Neural cell (in vitro differentiated cells): Measurements from ENCODE around the gene S100A5. TPM values are rescaled to one million over a fixed set of nuclear protein-coding genes. Genes with fewer than 3 reads are reported as not detected.
"Not testable (repeated sequence)": the region's sequence is repeated elsewhere in the genome, so short reads cannot be mapped to it uniquely, and the experiment has no call there.

ENCODE experiments used
- H2AFZ ChIP-seq: fragments of 200-600, 300-800 bp; sonication (generic), shearing (Covaris generic); 2 replicates; pipeline ENCODE4 v1.6.0; 2014; ENCODE audit warnings: low read depth, mild to moderate bottlenecking, antibody characterized with exemption, low read length, moderate library complexity
- H3F3A ChIP-seq: fragments of 200-600 bp; shearing (Covaris generic); 2 replicates; pipeline ENCODE4 v1.6.1; 2016; ENCODE audit warnings: mild to moderate bottlenecking, moderate library complexity, mixed read lengths, antibody characterized with exemption, low read length; ENCODE audit not compliant: insufficient read depth, poor library complexity, severe bottlenecking
- H3K27ac ChIP-seq: fragments of 200-600, 300-800 bp; sonication (generic), shearing (Covaris generic); 2 replicates; pipeline ENCODE4 v1.5.1; 2014; ENCODE audit warnings: mild to moderate bottlenecking, low read length, moderate library complexity
- H3K27me3 ChIP-seq: fragments of 300-800, 200-600 bp; sonication (generic), shearing (Covaris generic); 2 replicates; pipeline ENCODE4 v1.6.0; 2014; ENCODE audit warnings: mild to moderate bottlenecking, low read depth, low read length, moderate library complexity; ENCODE audit not compliant: insufficient read depth
- H3K36me3 ChIP-seq: fragments of 300-800, 200-600 bp; sonication (generic), shearing (Covaris generic); 2 replicates; pipeline ENCODE4 v1.5.1; 2014; ENCODE audit warnings: mild to moderate bottlenecking, antibody characterized with exemption, low read length, moderate library complexity; ENCODE audit not compliant: insufficient read depth
- H3K4me2 ChIP-seq: fragments of 300-800, 200-600 bp; sonication (generic), shearing (Covaris generic); 2 replicates; pipeline ENCODE4 v1.6.0; 2014; ENCODE audit warnings: mild to moderate bottlenecking, low read length
- H3K4me3 ChIP-seq: fragments of 300-800, 200-600 bp; sonication (generic), shearing (Covaris generic); 2 replicates; pipeline ENCODE4 v1.5.1; 2014; ENCODE audit warnings: mild to moderate bottlenecking, low read length, moderate library complexity
- H3K79me2 ChIP-seq: fragments of 200-600 bp; shearing (Covaris generic); replicated peaks from 2 replicates; pipeline ENCODE4 v1.6.0; 2014; ENCODE audit warnings: mild to moderate bottlenecking, low read length, moderate library complexity; ENCODE audit not compliant: insufficient read depth
- H3K9ac ChIP-seq: fragments of 300-800, 200-600 bp; sonication (generic), shearing (Covaris generic); 2 replicates; pipeline ENCODE4 v1.6.1; 2016; ENCODE audit warnings: mild to moderate bottlenecking, low read length, mixed read lengths
- H3K9me2 ChIP-seq: fragments of 200-600 bp; shearing (Covaris generic); 2 replicates; pipeline ENCODE4 v1.6.1; 2016; ENCODE audit warnings: mild to moderate bottlenecking, low read length, mixed read lengths; ENCODE audit not compliant: insufficient read depth
- H3K9me3 ChIP-seq: fragments of 200-600, 300-800 bp; sonication (generic), shearing (Covaris generic); 2 replicates; pipeline ENCODE4 v1.6.1; 2016; ENCODE audit warnings: mild to moderate bottlenecking, mixed run types, low read length, moderate library complexity, mixed read lengths
- H4K20me1 ChIP-seq: fragments of 200-600 bp; shearing (Covaris generic); 2 replicates; pipeline ENCODE4 v1.6.1; 2016; ENCODE audit warnings: mild to moderate bottlenecking, mixed run types; ENCODE audit not compliant: insufficient read depth
- EP300 ChIP-seq: fragments of 450-650 bp; conservative IDR thresholded peaks from 2 replicates; pipeline ENCODE4 v1.6.1; 2014; ENCODE audit warnings: antibody characterized with exemption, mild to moderate bottlenecking, moderate library complexity; ENCODE audit not compliant: poor library complexity, severe bottlenecking
- EZH2 ChIP-seq: fragments of 200-600, 300-800 bp; shearing (Covaris generic), sonication (generic); IDR thresholded peaks from 2 replicates; pipeline ENCODE4 v1.6.1; 2014; ENCODE audit warnings: antibody characterized with exemption, low read length, borderline replicate concordance, mild to moderate bottlenecking; ENCODE audit not compliant: insufficient read depth, poor library complexity, severe bottlenecking
- MXI1 ChIP-seq: fragments of 450-650 bp; conservative IDR thresholded peaks from 2 replicates; pipeline ENCODE4 v1.6.1; 2014; ENCODE audit warnings: antibody characterized with exemption, mild to moderate bottlenecking; ENCODE audit not compliant: poor library complexity, severe bottlenecking
- POLR2AphosphoS5 ChIP-seq: IDR thresholded peaks from 2 replicates; pipeline ENCODE4 v1.6.1; 2012
- RAD21 ChIP-seq: fragments of 450-650 bp; conservative IDR thresholded peaks from 2 replicates; pipeline ENCODE4 v1.6.1; 2014; ENCODE audit warnings: antibody characterized with exemption, mild to moderate bottlenecking, moderate library complexity
- SMC3 ChIP-seq: fragments of 450-650 bp; conservative IDR thresholded peaks from 2 replicates; pipeline ENCODE4 v1.6.1; 2014; ENCODE audit warnings: antibody characterized with exemption, mild to moderate bottlenecking, moderate library complexity; ENCODE audit not compliant: poor library complexity
- TAF1 ChIP-seq: IDR thresholded peaks from 2 replicates; pipeline ENCODE4 v1.6.1; 2012; ENCODE audit warnings: low read depth
- polyA plus RNA-seq: library from polyadenylated mRNA; depleted of rRNA; stranded (reverse); fragments of >200 nt; gene quantifications from 2 replicates; pipeline ENCODE4 v1.2.3, GENCODE V29; 2014
- TF ChIP-seq, protein P1 (sequence below): IDR thresholded peaks from 2 replicates; pipeline ENCODE4 v1.6.1; 2012; ENCODE audit warnings: borderline replicate concordance
- TF ChIP-seq, protein P2 (sequence below): fragments of 450-650 bp; IDR thresholded peaks from 2 replicates; pipeline ENCODE4 v1.5.1; 2014; ENCODE audit warnings: antibody characterized with exemption, mild to moderate bottlenecking, moderate library complexity; ENCODE audit not compliant: poor library complexity, severe bottlenecking

The S100A5 gene
- polyA plus RNA-seq, 1 donor from 2014 or later: not detected

DNA sequence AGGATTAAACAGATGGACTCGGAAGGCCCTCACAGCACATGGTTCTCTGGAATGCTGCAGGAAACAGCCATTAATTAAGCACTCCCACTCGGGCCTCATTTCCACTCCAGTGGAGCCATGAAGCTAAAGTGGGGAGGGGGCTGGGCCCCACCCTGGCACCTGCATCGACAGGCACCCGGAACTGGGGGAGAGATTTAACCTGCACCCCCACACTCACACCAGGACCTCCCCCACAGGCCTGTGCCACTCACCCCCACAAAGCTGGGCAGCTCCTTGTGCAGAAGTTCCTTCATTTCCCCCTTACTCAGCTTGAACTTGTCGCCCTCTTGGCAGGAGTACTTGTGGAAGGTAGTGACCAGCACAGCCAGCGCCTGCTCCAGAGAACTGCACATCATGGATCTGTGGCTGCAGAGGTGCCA, 22.8 kb upstream of the S100A5 start:
- Histone ChIP-seq H3K9me3 (no peaks in the 10 kb centered on the region), H3K4me2 (no peak overlapping the region), H3K79me2 (no peaks in the 10 kb centered on the region), H3K9ac (no peak overlapping the region), H4K20me1 (no peaks in the 10 kb centered on the region), H3K9me2 (no peaks in the 10 kb centered on the region), H3K4me3 (no peak overlapping the region), H2AFZ (no peak overlapping the region), H3K27ac (no peak overlapping the region), H3F3A (no peaks in the 10 kb centered on the region), H3K27me3 (no peaks in the 10 kb centered on the region), H3K36me3 (no peaks in the 10 kb centered on the region)
- TF ChIP-seq TAF1: no peak
- TF ChIP-seq, protein P1, sequence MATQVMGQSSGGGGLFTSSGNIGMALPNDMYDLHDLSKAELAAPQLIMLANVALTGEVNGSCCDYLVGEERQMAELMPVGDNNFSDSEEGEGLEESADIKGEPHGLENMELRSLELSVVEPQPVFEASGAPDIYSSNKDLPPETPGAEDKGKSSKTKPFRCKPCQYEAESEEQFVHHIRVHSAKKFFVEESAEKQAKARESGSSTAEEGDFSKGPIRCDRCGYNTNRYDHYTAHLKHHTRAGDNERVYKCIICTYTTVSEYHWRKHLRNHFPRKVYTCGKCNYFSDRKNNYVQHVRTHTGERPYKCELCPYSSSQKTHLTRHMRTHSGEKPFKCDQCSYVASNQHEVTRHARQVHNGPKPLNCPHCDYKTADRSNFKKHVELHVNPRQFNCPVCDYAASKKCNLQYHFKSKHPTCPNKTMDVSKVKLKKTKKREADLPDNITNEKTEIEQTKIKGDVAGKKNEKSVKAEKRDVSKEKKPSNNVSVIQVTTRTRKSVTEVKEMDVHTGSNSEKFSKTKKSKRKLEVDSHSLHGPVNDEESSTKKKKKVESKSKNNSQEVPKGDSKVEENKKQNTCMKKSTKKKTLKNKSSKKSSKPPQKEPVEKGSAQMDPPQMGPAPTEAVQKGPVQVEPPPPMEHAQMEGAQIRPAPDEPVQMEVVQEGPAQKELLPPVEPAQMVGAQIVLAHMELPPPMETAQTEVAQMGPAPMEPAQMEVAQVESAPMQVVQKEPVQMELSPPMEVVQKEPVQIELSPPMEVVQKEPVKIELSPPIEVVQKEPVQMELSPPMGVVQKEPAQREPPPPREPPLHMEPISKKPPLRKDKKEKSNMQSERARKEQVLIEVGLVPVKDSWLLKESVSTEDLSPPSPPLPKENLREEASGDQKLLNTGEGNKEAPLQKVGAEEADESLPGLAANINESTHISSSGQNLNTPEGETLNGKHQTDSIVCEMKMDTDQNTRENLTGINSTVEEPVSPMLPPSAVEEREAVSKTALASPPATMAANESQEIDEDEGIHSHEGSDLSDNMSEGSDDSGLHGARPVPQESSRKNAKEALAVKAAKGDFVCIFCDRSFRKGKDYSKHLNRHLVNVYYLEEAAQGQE: no peak
- no peak for TF ChIP-seq SMC3
- no peak for TF ChIP-seq POLR2AphosphoS5
- TF ChIP-seq EP300: no peak
- no peak for TF ChIP-seq EZH2
- no peak for TF ChIP-seq RAD21
- TF ChIP-seq, protein P2, sequence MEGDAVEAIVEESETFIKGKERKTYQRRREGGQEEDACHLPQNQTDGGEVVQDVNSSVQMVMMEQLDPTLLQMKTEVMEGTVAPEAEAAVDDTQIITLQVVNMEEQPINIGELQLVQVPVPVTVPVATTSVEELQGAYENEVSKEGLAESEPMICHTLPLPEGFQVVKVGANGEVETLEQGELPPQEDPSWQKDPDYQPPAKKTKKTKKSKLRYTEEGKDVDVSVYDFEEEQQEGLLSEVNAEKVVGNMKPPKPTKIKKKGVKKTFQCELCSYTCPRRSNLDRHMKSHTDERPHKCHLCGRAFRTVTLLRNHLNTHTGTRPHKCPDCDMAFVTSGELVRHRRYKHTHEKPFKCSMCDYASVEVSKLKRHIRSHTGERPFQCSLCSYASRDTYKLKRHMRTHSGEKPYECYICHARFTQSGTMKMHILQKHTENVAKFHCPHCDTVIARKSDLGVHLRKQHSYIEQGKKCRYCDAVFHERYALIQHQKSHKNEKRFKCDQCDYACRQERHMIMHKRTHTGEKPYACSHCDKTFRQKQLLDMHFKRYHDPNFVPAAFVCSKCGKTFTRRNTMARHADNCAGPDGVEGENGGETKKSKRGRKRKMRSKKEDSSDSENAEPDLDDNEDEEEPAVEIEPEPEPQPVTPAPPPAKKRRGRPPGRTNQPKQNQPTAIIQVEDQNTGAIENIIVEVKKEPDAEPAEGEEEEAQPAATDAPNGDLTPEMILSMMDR: no peak
- no peak for TF ChIP-seq MXI1

DNA sequence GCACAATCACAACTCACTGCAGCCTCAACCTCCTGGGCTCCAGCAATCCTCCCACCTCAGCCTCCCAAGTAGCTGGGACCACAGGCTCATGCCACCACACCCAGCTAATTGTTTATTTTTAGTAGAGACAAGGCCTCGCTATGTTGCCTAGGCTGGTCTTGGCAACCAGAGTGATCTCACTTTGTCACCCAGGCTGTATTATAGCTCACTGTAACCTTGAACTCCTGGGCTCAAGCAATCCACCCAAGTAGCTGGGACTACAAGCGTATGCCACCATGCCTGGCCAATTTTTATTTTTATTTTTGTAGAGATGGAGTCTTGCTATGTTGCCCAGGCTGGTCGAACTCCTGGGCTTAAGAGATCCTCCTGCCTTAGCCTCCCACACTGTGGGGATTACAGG, 21.3 kb upstream of the S100A5 start:
- not testable (repeated sequence) for H3K9ac ChIP-seq, H4K20me1 ChIP-seq, H3K4me3 ChIP-seq, H3K4me2 ChIP-seq, H3K36me3 ChIP-seq, H3K9me3 ChIP-seq, H2AFZ ChIP-seq, H3K27ac ChIP-seq, H3K9me2 ChIP-seq, H3K79me2 ChIP-seq, H3F3A ChIP-seq, H3K27me3 ChIP-seq

DNA sequence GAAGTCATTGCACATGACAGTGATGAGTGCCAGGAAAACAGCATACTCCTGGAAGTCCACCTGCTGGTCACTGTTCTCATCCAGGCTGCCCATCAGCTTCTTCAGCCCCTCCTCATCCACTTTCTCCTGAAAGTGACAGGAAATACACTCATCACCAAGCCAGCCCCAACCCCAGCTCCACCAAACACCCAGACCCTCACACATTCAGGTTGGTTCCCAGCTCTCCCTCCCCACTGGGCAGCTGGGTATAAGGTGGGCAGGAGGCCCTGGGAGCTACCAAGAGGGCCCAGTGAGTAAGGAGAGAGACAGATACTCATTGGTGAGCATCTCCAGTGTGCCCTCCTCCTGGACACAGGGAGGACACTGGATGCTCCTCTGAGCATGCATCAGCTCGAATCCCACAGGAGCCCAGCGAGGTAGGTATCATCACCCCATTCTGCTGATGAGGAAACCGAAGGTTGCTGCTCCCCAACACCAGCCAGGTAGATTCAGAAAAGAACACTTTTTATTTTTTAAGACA, 20.8 kb upstream of the S100A5 start:
- Histone ChIP-seq H3F3A (no peaks in the 10 kb centered on the region), H3K27ac (no peak overlapping the region), H3K79me2 (no peaks in the 10 kb centered on the region), H3K27me3 (no peaks in the 10 kb centered on the region), H3K9ac (no peak overlapping the region), H3K4me3 (no peak overlapping the region), H3K9me2 (no peaks in the 10 kb centered on the region), H2AFZ (no peak overlapping the region), H3K9me3 (no peaks in the 10 kb centered on the region), H4K20me1 (no peaks in the 10 kb centered on the region), H3K36me3 (no peaks in the 10 kb centered on the region), H3K4me2 (no peak overlapping the region)
- TF ChIP-seq MXI1: no peak
- no peak for TF ChIP-seq EP300
- TF ChIP-seq, protein P1: no peak
- TF ChIP-seq POLR2AphosphoS5: no peak
- TF ChIP-seq, protein P2: no peak
- TF ChIP-seq EZH2: no peak
- no peak for TF ChIP-seq TAF1
- no peak for TF ChIP-seq SMC3
- TF ChIP-seq RAD21: no peak
